GM19324 (cell line): ENCODE results near the gene CMTM1.
A peak's percentile ranks its signal among the peaks of the same experiment; 100 is the strongest.

Source experiments
- ATAC-seq: cut with Tn5 transposase; IDR thresholded peaks from one replicate; pipeline ENCODE4 v1.9.1; 2021; ENCODE audit warnings: mild to moderate bottlenecking, moderate library complexity; ENCODE audit not compliant: unreplicated experiment, low FRiP score

CMTM1 gene

GRCh38 chr16:66538910-66539309, 27.3 kb upstream of the CMTM1 start:
- no peak for ATAC-seq

GRCh38 chr16:66539623-66540469, 26.4 kb upstream of the CMTM1 start:
- no peak for ATAC-seq

GRCh38 chr16:66541388-66542355, 24.6 kb upstream of the CMTM1 start:
- no peak for ATAC-seq

DNA sequence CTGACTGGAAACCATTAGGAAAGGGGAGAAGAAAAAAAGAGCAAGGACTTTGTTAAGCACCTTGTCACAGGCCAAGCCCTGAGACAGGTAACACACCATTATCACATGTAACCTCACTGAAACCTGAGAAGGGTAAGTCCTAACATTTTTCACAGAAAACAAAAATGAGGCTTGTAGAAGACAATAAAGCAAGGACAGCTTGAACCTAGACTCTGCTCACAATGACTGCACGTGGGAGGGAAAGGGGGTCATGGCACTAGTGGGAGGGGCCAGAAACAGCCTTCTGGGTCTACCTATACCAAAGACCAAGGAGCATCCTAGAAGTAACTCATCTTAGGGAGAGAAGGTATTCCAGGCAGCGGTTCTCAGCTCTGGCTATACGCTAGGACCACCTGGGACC, 23.8 kb upstream of the CMTM1 start:
- no peak for ATAC-seq

GRCh38 chr16:66543541-66543940, 22.7 kb upstream of the CMTM1 start:
- ATAC-seq: no peak

DNA sequence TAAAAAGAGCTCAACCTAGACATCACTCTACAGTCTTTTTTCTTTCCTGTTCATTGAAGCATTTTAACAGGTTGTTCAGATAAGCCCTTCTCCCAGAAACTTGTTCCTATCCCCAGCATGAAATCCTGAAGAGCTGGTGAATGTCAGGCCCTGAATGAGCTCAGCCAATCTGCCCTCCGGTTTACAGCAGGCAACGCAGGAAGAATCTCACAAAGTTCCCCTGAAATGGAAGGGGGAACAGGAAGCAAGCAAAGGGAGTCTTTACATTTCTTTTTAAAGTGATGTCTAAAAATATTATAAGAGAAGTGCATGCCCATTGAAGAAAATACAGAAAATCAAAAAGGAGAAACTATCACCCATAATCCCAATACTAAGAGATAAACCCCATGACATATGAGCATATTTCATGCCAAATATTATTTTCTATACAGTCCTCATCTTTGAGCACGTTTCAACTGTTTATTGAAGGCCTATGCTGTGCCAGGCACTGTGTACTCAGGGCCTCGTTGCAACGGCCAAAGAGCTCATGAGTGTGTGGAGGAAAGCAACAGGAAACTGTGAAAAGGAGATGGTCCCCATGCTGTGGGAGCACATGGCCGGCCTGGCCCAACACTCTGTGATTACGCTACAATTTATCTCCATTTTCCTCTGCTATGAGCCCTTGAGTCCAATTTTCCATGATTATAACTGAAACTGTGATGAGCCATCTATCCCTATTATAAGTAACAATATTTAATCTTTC, 22.1 kb upstream of the CMTM1 start:
- no peak for ATAC-seq

DNA sequence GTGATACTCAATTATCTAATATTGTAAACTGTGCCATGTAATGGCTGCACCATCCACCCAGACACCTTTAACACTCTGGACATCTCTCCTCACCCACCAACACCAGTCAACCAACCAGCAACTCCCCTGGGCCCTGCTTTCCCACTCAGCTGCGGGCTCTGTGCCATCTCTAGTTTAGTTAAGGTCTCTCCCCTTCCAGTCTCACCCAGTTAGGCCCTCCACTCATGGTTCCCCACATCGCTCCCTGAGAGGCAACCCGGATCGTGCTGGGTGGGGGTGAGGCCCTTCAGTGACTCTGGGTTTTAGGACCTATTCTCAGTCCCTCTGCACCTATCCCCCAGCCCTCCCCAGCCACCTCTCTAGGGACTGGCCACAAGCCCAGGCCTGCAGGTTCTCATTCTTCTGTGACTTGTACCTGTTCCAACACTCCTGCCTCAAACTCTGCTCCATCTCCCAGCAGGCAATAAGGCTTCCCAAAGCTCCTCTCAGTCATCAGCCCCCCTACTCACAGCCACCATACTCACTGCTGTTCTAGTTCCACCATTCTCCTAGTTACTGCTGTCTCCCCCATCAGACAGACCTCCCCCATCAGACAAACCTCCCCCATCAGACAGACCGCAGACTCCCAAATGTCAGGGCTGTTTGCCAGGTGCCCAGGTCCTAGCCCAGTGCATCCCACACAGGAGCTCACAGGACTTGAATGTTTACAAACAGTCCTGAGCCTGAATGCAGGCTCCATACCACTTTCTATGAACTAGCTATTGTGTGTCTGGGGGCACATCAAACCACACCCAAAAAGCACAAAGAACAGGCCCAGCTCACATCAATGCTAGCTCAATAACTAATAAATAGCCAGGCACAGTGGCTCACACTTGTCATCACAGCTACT, 18.9 kb upstream of the CMTM1 start:
- ATAC-seq: no peak

DNA sequence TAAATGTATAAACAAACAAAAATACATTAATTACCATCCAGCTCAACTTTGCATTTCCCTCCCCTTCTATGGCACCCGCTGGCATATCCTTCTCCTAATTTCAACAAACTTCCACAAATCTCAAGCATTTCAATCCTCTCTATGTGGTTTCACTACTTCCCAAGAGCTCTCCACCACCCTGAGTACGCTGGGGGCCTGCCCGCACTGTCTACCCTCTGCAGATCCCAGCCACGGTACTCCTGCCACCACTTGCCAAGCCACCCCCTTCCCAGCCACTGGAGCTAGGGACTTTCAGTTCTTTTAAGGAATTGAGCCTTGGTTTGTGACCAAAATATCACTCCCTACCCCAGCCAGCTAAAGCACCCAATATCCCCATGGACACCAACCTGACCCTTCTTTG, 18.2 kb upstream of the CMTM1 start:
- ATAC-seq: no peak

DNA sequence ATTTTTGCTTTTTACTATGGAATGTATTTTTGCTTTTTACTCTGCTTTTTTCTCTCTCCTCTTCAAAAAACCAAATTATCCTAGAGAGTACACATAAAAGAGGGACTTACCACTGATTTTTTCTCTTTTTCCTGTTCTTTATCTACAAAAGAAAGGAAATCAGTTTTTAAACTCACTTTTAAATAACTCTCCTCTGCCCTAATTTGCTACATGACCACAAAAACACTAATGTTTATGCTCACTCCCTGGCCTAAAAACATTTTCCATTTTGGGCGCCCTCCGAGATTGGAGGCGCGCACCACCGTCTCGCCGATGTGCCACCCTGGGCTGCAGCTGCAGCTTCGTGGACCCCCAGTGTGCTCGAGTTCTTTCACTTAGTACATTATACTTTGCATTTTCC, 17.4 kb upstream of the CMTM1 start:
- ATAC-seq: no peak

DNA sequence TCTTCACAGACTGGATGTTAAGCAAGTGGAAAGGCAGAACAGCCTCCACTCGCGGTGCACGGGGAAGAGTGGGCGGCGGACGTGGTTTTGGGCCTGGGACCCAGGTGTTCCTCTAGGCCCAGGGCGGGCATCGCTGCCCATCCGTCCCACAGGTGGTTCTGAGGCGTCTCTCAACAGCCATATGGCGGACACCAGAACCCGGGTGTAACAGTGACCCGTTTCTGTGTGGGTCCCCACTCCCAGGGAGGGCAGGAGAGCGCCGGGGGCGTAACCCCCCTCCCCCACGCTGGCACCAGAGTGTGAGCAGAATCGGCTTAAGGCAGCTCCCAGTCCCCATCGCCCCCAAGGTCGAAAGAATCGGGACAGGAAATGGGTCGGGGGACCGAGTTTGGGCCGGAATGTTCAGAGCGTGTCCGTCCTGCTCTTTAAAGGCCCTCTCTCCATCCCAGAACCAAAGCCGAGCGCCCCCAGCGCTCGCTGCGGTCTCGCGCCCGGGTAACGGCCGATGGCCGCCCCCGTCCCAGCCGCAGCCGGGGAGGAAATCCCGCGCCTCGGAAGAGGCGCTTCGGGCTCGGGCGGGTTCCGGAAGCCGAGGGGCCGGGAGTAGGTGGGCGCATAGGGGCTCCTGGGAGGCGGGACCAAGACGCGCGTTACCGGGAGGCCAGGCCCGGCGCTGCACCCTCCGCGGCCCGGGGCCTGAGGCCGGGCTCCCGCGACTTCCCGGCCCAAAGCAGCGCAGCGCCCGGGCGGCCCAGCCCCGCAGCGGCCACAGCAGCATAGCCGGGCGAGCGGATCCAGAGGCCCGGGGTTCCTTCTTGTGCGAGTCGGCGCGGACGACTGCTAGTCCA, 16.7 kb upstream of the CMTM1 start, which contains the start of gene TK2:
TK2 (minus strand) TSS at position 839 of the 848 bp plus-strand sequence; CDS start at position 778, 61 bp downstream.
- ATAC-seq: no peak

DNA sequence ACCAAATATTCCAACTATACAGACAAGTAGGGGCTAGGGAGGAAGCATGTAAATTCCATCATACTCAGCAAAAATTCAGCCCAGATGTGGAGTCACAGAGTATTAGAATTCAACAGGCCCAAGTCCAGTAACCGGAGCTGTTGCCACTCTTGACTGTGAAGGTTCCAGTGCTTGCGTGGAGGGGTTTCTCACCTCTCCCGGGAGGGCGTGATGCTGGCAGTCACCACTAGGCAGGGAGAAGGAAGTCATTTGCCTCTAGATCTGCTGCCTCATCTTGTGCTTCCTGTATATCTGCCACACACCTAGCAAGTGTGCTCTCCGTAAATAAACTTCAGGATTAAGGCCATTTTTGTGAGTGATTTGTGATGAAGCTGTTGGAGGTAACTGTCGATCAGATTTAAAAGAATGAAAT, 14.9 kb upstream of the CMTM1 start:
- ATAC-seq: no peak

DNA sequence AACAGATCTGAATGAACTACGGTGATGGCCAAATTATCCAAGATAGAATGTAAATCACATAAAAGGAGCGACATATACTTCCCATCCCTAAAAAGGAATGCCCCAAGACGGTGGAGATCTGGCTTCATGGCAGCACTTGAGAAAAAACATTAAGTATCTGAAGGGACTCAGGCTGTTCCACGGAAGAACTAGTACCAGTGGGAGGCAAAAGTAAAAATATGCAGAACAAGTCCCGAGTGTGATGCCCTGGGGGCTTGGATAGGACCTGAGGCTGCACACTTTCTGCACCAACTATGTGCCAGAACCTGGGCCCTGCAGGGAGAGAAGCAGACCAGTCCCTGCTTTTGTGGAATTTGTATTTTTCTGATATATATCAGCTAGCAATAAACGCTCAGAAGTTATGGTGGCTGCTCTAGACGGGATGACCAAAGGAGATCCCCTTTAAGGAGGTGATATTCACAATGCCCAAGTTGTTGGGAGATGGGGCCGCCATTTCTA, 14.4 kb upstream of the CMTM1 start:
- ATAC-seq: no peak

DNA sequence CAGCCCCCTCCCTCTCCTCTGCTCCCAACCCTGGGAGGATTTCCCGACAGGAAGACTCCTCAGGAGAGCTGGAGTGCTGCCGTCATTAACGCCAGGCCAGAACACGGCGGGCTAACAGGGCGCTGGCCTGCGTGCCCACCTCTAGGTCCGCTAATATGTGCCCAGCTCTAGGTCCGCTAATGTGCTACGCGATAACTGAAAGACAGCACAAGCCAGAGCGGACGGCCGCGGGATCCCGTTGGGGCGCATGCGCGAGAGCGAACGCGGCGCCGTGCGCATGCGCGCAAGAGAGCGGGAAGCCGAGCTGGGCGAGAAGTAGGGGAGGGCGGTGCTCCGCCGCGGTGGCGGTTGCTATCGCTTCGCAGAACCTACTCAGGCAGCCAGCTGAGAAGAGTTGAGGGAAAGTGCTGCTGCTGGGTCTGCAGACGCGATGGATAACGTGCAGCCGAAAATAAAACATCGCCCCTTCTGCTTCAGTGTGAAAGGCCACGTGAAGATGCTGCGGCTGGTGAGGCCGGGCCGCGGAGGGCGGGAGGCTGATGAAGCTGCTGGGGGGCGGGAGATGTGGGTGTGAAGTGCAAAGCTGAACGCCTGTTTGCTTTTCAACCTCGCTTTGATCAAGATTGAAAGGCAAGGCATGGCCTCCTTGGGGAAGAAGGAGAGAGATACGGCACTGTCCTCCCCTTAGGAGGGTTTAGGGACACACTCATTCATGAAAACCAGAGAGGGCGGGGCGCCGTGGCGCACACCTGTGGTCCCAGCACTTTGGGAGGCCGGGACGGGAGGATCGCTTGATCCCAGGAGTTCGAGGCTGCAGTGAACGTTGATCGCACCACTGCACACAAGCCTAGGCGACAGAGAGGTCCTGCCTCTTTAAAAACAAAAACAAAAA, 13.7 kb upstream of the CMTM1 start, which contains the start of gene CKLF:
CKLF (plus strand) TSS at position 291 of the 892 bp plus-strand sequence; CDS start at position 431, 140 bp downstream.
- ATAC-seq: peak; percentile 72

- no peak for ATAC-seq
Measured at GRCh38 chr16:66553223-66553622, 13.0 kb upstream of the CMTM1 start.

DNA sequence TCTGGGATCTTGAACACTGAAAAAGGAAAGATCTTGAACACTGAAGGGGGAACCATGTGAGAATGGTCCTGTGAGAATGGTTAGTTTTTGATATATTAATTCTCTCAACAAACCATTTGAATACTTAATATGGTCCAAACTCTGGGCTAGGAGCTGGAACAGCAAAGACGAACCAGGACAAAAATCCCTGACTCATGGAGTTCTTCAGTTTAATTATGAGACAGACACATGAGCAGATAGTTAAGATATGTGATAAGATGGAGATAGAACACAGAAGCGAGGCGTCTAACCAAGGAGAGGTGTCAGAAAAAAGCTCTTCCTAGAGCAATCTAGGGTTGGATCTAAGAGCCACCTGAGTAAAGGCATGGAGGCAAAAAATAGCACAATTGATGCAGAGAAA, 12.2 kb upstream of the CMTM1 start:
- ATAC-seq: no peak

GRCh38 chr16:66554495-66554894, 11.7 kb upstream of the CMTM1 start:
- ATAC-seq: no peak

GRCh38 chr16:66560107-66560506, 6.1 kb upstream of the CMTM1 start:
- no peak for ATAC-seq
